GM19372 (cell line): ENCODE data around the gene CCDC92.

Experiments
- ATAC-seq: cut with Tn5 transposase; IDR thresholded peaks from one replicate; pipeline ENCODE4 v1.9.1; 2021; ENCODE audit warnings: mild to moderate bottlenecking, low read depth, moderate library complexity; ENCODE audit not compliant: unreplicated experiment

The CCDC92 gene

DNA sequence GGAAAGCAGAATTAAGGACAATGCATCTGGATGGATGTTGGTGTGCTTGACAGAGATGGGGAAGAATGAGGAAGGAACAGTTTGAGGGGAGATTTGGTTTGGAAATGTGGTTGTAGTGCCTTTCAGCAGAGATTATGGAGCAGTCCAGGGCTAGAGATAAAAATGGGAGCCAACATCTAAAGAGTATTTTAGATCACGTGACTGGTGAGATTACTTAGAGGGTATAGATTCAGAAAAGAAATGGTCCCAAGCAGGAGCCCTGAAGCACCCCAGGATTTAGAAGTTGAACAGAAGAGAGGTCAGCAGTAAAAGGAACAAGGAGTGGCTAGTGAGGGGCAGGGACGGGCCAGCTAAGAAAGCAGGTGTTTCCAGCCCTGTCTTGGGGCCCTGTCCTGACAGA is 30.0 kb upstream of the CCDC92 start:
- ATAC-seq, result no peak

- ATAC-seq, result no peak
These were observed 29.5 kb upstream of the CCDC92 start for GRCh38 chr12:124002021-124002644.

- no peak for ATAC-seq
These were observed 28.7 kb upstream of the CCDC92 start for GRCh38 chr12:124001343-124001742.

DNA sequence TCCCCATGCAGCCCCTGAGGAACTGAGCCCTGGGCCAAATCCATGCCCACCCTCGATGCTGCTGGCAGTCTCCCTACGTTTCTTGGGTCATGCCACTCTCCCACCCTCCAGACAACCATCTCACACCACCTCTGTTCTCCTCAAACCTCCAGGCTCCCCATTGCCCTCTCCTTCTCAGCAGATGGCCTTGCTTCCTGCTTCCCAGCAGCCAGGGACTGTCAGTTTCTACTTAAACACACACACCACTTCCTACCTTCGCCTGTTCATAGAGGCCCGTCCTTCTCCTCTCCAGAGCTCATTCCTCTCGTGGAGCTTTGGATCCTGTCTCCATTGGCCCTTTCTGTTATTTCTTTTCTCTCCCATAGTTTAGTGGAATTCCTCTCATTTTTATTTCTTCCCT is 27.5 kb upstream of the CCDC92 start:
- no peak for ATAC-seq

DNA sequence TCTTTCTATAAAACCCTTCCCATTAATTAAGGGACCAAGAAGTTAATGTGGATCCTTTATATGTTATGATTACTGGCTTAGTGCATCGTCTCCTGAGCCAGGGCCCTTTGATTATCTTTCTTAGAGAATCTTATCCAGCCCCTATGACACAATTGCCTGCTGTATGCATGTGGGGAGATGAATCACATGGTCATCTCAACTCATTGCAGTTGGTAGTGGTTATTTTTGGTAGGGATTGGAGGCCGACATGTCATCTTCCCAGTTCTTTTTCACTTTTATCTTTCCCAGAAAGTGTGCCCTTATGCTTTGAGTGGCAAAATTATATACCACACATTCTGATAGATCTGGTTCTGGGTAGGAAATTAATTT is 26.3 kb upstream of the CCDC92 start:
- ATAC-seq, result no peak

GRCh38 chr12:123998344-123998990 is 25.8 kb upstream of the CCDC92 start:
- no peak for ATAC-seq

- no peak for ATAC-seq
These were observed 25.3 kb upstream of the CCDC92 start for GRCh38 chr12:123997908-123998307.

DNA sequence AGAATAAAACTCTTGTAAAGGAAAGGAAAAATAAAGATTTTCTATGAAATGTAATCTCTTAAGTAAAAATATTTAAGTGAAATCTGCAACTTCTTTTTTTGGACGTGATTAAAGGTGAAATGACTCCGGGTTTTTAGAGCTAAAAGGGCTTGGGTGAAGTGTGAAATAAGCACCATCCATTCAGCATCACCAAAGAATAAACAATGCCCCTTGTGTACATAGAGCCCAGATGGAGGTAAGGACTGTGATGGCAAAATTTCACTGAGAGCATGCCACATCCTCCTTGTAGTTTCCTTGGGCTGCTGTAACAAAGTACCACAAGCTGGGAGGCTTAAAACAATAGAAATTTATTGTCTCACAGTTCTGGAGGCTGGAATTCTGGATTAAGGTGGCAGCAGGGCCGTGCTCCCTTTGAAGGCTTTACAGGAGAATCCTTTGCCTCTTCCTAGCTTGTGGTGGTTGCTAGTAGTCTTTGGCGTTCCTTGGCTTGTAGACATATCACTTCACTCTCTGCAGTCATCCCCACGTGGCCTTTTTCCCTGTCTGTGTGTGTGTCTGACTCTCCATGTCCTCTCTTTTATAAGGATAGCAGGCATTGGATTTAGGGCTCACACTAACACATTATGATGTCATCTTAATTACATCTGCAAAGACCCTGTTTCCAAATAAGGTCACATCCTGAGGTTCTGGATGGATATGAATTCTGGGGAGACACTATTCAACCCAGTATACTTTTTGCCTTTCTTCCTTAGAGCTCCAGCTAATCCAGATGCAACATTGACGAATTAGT is 24.6 kb upstream of the CCDC92 start:
- ATAC-seq, result no peak

DNA sequence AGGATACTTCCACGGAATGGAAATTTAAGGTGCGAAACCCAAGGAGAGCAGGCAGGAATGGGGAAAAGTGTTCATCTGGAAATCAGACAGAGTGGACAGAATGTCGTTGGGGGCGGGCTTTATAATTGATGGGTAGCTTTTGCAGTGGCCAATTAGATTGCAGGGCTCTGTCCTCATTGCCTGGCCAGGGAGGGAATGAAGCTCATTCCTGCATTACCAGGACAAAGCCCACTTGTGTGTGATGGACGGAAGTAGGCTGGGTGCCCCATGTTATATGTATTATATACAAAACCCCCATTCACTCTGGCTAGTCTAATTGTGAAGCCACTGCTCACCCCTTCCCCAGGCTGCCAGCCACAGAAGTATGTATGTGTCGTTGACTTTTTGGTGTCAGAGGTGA is 23.9 kb upstream of the CCDC92 start:
- ATAC-seq, result no peak

- no peak for ATAC-seq
These were observed 22.6 kb upstream of the CCDC92 start for GRCh38 chr12:123995023-123995748.

GRCh38 chr12:123992118-123992825 is 19.6 kb upstream of the CCDC92 start:
- no peak for ATAC-seq

DNA sequence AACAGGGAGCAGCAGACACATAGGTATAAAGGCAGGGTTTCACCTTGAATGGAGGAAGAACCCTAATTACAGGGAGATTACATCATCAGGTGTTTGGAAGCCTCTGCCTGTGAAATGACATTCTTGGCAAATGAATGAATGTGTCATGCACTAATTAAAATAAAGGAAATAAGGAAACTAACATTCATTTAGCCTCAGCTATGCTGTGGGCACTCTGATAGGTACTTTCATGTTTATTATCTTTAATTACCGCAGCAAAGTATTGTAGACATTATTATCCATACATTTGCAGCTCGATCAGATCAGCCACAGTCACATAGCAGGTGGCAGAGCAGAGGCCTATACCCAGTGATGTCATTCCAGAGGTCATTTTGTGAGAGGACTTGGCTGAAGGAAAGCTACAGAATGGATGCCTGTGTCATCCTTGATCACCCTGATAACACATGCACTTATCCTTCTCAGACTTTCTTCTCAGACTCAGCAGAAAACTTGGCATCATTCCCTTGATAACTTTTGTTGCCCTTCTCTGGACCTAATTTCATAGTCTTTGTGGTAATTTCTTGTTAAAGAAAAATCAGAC is 18.8 kb upstream of the CCDC92 start:
- ATAC-seq, result no peak

GRCh38 chr12:123990511-123990910 is 17.9 kb upstream of the CCDC92 start:
- ATAC-seq, result no peak

DNA sequence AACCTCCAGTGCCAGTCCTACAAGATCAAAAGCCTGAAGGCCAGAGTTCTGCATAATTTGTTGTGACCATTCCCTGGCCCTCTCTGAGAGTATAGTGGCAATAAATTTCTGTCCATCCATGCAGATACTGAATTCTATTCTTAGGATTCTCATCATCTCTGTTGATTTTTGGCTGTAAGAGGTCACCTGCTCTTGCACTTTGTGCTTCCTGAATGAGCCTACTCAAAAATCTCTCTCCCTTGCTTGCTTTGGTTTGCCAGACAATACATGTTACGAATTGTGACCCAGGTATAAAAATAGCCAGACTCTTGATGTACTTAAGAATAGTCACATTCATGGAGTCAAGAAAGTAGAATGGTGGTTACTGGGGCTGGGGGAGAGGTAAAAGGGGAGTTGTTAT is 17.1 kb upstream of the CCDC92 start:
- no peak for ATAC-seq

DNA sequence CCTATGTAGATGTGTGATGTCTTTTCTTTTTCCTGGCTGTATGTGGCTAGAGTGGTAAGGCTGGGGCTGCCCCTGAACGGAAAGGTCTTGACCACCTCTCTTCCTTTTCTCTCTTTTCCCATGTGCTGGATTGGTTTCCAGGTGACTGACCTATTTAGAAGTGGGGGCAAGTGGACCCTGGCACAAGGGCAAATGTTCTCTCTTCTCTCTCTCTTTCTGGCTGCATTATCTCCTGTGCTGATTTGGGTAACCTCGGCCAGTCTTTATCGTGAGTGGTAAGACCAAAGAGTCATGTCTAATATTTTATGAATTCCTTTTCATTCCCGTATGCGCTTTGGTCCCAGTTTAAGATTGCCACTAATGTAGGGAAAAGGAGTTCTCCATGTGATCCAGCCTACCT is 16.5 kb upstream of the CCDC92 start:
- no peak for ATAC-seq

GRCh38 chr12:123987022-123987421 is 14.4 kb upstream of the CCDC92 start:
- no peak for ATAC-seq

DNA sequence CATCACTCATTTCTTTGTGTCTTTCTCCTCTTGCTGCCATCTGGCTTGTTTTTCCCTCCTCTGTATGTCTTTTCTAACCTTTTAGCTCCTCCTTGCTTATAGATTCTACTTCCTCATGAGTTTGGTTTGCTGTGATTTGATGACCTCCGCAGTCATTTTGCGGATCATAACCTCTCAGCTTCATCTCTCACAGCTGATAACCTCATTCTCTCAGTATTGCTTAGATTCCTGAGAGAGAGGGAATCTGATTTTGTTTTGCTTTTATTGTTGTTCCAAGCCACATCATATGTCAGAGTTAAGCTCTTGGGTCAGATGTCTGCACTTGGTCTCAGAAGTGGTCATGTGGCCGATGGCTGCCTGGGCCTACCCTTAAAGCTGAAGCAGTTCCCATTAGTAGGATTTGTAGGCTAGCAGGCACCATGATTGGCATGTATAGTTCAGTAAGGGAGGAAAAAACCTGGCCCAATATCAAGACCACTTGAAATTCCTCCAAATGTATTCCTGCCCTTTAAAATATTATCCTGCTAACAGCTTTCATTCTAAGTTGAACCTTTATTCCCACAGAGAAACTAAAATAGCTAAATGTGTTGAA is 13.8 kb upstream of the CCDC92 start:
- ATAC-seq, result no peak

DNA sequence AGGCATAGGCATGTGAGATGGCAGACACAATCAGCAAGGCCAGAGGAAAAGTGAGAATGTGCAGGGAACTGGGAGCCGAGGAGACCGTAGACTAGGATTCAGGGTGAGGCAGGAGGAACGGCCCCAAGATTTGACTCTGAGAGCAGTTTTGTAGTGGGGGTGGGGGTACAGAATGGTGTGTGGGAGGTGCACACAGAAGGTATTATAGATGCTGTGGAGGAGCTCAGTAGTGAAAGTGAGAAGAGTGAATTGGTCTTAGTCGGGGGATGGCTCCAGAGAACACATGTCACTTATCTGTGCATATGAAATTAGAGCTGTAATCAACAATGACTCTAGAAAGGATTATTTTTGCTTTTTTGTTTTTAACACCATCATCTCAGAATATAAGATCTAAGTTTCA is 12.3 kb upstream of the CCDC92 start:
- no peak for ATAC-seq

GRCh38 chr12:123983822-123984485 is 11.3 kb upstream of the CCDC92 start:
- no peak for ATAC-seq
